CD14-positive monocyte (primary cell): ENCODE data around the gene SH3BP4. TPM values are rescaled to one million over a fixed set of nuclear protein-coding genes. Genes with fewer than 3 reads are reported as not detected.
A peak's percentile ranks its signal among the peaks of the same experiment; 100 is the strongest.

ENCODE experiments used
- DNase-seq, 3 donors: peaks; one replicate each; pipeline ENCODE4 v3.0.0-alpha.2; 2011 to 2022
- H2AFZ ChIP-seq: 2 replicates; pipeline ENCODE4 v1.6.0; 2012; ENCODE audit warnings: mild to moderate bottlenecking, low read depth, low read length, inconsistent platforms; ENCODE audit not compliant: insufficient read depth, poor library complexity, severe bottlenecking
- H3K27ac ChIP-seq, 2 donors: 1 replicate in 1 of 2; 2 replicates in 1 of 2; pipeline ENCODE4 v1.5.1; 2012 to 2013; ENCODE audit warnings: low read length in 2 of 2, control low read depth in 1 of 2, inconsistent platforms in 1 of 2, low read depth in 1 of 2, mild to moderate bottlenecking in 1 of 2
- H3K27me3 ChIP-seq, 2 donors: one replicate each; pipeline versions ENCODE4 v1.6.0 to v1.6.1; 2011 to 2013; ENCODE audit warnings: low read length in 2 of 2; ENCODE audit not compliant: control insufficient read depth in 2 of 2, insufficient read depth in 2 of 2
- H3K36me3 ChIP-seq, 2 donors: replicated peaks in 1 of 2; 1 replicate in 1 of 2; 2 replicates in 1 of 2; pipeline versions ENCODE4 v1.5.1 to v1.6.1; 2012 to 2013; ENCODE audit warnings: low read length in 2 of 2, control low read depth in 1 of 2, inconsistent platforms in 1 of 2, mild to moderate bottlenecking in 1 of 2; ENCODE audit not compliant: insufficient read depth in 2 of 2, control insufficient read depth in 1 of 2
- H3K4me1 ChIP-seq, 2 donors: 1 replicate in 1 of 2; 2 replicates in 1 of 2; pipeline versions ENCODE4 v1.5.1 to v1.6.1; 2012 to 2013; ENCODE audit warnings: low read length in 2 of 2, control low read depth in 1 of 2, inconsistent platforms in 1 of 2, mild to moderate bottlenecking in 1 of 2, moderate library complexity in 1 of 2; ENCODE audit not compliant: insufficient read depth in 2 of 2, control insufficient read depth in 1 of 2
- H3K4me2 ChIP-seq: replicated peaks from 2 replicates; pipeline ENCODE3; 2012; ENCODE audit warnings: low read length, moderate library complexity, mild to moderate bottlenecking; ENCODE audit not compliant: poor library complexity, severe bottlenecking; ENCODE audit errors: extremely low read depth
- H3K4me3 ChIP-seq, 3 experiments: fragments of 200-600 bp in 1 of 3; sonication (generic) in 1 of 3; replicated peaks in 1 of 3; 1 replicate in 2 of 3; 2 replicates in 1 of 3; pipeline ENCODE4 v1.5.1; 2011 to 2013; ENCODE audit warnings: low read length in 3 of 3, mild to moderate bottlenecking in 3 of 3, control low read depth in 2 of 3, low read depth in 2 of 3, inconsistent platforms in 1 of 3, moderate library complexity in 1 of 3
- H3K79me2 ChIP-seq: 2 replicates; pipeline ENCODE4 v1.6.0; 2012; ENCODE audit warnings: mild to moderate bottlenecking, control low read depth, inconsistent platforms, low read length, moderate library complexity; ENCODE audit not compliant: insufficient read depth
- H3K9ac ChIP-seq: 2 replicates; pipeline ENCODE4 v1.6.0; 2017; ENCODE audit warnings: low read length, mild to moderate bottlenecking; ENCODE audit not compliant: insufficient read depth, poor library complexity, severe bottlenecking
- H3K9me3 ChIP-seq, 2 donors: replicated peaks in 1 of 2; 1 replicate in 1 of 2; 2 replicates in 1 of 2; pipeline versions ENCODE4 v1.5.1 to v1.6.1; 2012 to 2013; ENCODE audit warnings: low read length in 2 of 2, control low read depth in 1 of 2; ENCODE audit not compliant: control insufficient read depth in 1 of 2, insufficient read depth in 1 of 2
- H4K20me1 ChIP-seq: 2 replicates; pipeline ENCODE4 v1.6.0; 2012; ENCODE audit warnings: mild to moderate bottlenecking, low read length, control low read depth, moderate library complexity; ENCODE audit not compliant: insufficient read depth
- H3K27ac Mint-ChIP-seq, 7 donors: one replicate each; pipeline ENCODE4 v1.8.0; 2020; ENCODE audit warnings: mild to moderate bottlenecking in 7 of 7, mixed read lengths in 7 of 7, moderate library complexity in 6 of 7, inconsistent platforms in 2 of 7
- H3K27me3 Mint-ChIP-seq, 3 donors: one replicate each; pipeline ENCODE4 v1.8.0; 2021 to 2022; ENCODE audit warnings: low read depth in 3 of 3, mild to moderate bottlenecking in 3 of 3, mixed read lengths in 3 of 3, moderate library complexity in 3 of 3, inconsistent platforms in 1 of 3
- H3K36me3 Mint-ChIP-seq, 2 donors: one replicate each; pipeline ENCODE4 v1.8.0; 2020; ENCODE audit warnings: mixed read lengths in 2 of 2, inconsistent platforms in 1 of 2, mild to moderate bottlenecking in 1 of 2
- H3K4me1 Mint-ChIP-seq: one replicate; pipeline ENCODE4 v1.8.0; 2020; ENCODE audit warnings: mild to moderate bottlenecking, mixed read lengths
- H3K4me3 Mint-ChIP-seq, 2 donors: one replicate each; pipeline ENCODE4 v1.8.0; 2020; ENCODE audit warnings: mild to moderate bottlenecking in 2 of 2, mixed read lengths in 2 of 2, moderate library complexity in 1 of 2
- H3K9me3 Mint-ChIP-seq, 7 donors: one replicate each; pipeline ENCODE4 v1.8.0; 2020 to 2022; ENCODE audit warnings: mixed read lengths in 7 of 7, mild to moderate bottlenecking in 6 of 7, moderate library complexity in 6 of 7, inconsistent platforms in 2 of 7
- WGBS: methylation state at CpG from one replicate; pipeline ENCODE4 v1.1.5; 2013; ENCODE audit warnings: missing lambda C conversion rate; ENCODE audit not compliant: insufficient coverage; 5-methylcytosine and 5-hydroxymethylcytosine counted together
- intact Hi-C, 2 donors: fragments of 100-400 bp; cut with micrococcal nuclease; formaldehyde crosslinking; loops; one replicate each; pipeline versions ENCODE4 v1.15.0 to v1.15.1; 2023
- polyA plus RNA-seq, 3 donors: library from polyadenylated mRNA; depleted of rRNA in 1 of 3; unstranded in 2 of 3; stranded (reverse) in 1 of 3; fragments of 300-500 nt in 2 of 3; fragments of >200 nt in 1 of 3; fragmentation: Illumina TruSeq in 2 of 3; gene quantifications; 1 replicate in 2 of 3; 2 replicates in 1 of 3; pipeline ENCODE4 v1.2.3, GENCODE V29; 2012 to 2021
- TF ChIP-seq, protein P1 (sequence below): fragments of 200-600 bp; IDR thresholded peaks from one replicate; pipeline ENCODE4 v1.8.0; 2022; ENCODE audit warnings: antibody characterized with exemption, mild to moderate bottlenecking

The SH3BP4 gene
- polyA plus RNA-seq, 3 donors = 0.66 to 1.6 (median 1.3) TPM

DNA sequence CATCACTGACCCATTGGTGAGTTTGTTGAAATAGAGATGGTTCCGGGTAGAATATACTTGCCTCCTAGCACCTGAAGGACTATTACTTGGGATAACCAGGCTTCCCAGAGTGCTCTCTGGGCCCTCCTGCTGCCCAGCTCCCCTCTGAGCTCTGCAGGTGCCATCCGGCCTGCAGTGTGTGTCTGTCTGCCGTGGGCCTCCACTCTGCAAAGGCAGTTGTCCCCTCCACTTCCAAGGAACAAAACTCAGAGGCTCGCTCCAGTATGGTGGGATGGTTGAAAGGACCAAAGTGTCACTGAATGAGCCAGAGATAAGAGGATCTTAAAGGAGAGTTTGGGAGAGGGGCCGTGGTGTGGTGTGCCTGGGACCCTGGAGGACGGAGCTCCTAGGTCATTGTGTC, 57.3 kb downstream of the SH3BP4 start:
- peaks cover 0 to 6% of the 10 kb centered on the region in 2 donors for H3K9me3 ChIP-seq
- no peak overlapping the region for H3K4me2 ChIP-seq
- H3K27me3 ChIP-seq = no peaks in the 10 kb centered on the region
- no peaks in the 10 kb centered on the region for H3K79me2 ChIP-seq
- H3K9ac ChIP-seq = no peak overlapping the region
- DNase-seq = no peak
- no peak overlapping the region for H3K27ac ChIP-seq
- no peaks in the 10 kb centered on the region for H3K36me3 Mint-ChIP-seq
- peak overlapping the region in 2 of 7 donors; percentile 35 to 58 for H3K27ac Mint-ChIP-seq
- 100% methylated on average over 3 of the region's 6 CpGs for WGBS
- TF ChIP-seq, protein P1, sequence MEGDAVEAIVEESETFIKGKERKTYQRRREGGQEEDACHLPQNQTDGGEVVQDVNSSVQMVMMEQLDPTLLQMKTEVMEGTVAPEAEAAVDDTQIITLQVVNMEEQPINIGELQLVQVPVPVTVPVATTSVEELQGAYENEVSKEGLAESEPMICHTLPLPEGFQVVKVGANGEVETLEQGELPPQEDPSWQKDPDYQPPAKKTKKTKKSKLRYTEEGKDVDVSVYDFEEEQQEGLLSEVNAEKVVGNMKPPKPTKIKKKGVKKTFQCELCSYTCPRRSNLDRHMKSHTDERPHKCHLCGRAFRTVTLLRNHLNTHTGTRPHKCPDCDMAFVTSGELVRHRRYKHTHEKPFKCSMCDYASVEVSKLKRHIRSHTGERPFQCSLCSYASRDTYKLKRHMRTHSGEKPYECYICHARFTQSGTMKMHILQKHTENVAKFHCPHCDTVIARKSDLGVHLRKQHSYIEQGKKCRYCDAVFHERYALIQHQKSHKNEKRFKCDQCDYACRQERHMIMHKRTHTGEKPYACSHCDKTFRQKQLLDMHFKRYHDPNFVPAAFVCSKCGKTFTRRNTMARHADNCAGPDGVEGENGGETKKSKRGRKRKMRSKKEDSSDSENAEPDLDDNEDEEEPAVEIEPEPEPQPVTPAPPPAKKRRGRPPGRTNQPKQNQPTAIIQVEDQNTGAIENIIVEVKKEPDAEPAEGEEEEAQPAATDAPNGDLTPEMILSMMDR = no peak
- intact Hi-C loops = no loop called here
- H3K9me3 Mint-ChIP-seq = peaks cover 3 to 26% (median 7%) of the 10 kb centered on the region in 7 donors
- no peak overlapping the region for H3K4me3 Mint-ChIP-seq
- no peaks in the 10 kb centered on the region for H3K36me3 ChIP-seq
- H4K20me1 ChIP-seq = no peaks in the 10 kb centered on the region
- no peaks in the 10 kb centered on the region for H3K4me1 Mint-ChIP-seq
- no peak overlapping the region for H3K4me3 ChIP-seq
- no peak overlapping the region for H2AFZ ChIP-seq
- peaks cover 0 to 7% (median 3%) of the 10 kb centered on the region in 3 donors for H3K27me3 Mint-ChIP-seq
- no peaks in the 10 kb centered on the region for H3K4me1 ChIP-seq

DNA sequence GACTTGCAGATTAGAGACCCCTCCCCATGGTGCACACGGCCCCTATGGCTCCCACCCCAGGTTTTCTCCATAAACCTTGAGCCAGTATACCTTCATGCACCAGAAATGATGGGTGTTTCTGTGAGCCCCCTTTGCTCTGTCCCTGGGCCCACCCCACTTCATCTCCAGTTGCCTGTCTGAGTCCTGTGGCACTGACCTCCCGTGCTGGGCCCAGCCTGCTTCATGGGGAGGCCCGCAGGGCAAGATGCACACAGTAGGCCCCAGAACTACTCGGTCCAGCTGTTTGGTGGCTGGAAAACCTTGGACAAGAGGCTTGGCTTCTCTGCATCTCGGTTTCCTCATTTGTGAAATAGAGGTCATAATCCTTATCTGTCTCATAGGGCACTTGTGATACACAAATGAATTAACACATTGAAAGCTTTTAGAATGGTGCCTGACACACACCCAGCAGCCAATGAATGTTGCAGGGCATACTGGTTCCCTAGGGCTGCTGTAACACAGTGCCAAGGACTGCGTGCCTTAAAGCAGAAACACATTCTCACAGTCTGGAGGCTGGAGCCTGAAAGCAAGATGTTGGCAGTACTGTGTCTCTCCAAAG, 58.4 kb downstream of the SH3BP4 start:
- H3K79me2 ChIP-seq = no peaks in the 10 kb centered on the region

More for the DNA sequence above, 58.4 kb downstream of the SH3BP4 start:
- Histone ChIP-seq H3K9ac (no peak overlapping the region), H3K36me3 (no peaks in the 10 kb centered on the region), H2AFZ (no peak overlapping the region), H3K4me2 (no peak overlapping the region), H4K20me1 (no peaks in the 10 kb centered on the region), H3K27me3 (no peaks in the 10 kb centered on the region), H3K9me3 (peaks cover under 1 to 8% of the 10 kb centered on the region in 2 donors), H3K4me3 (no peak overlapping the region), H3K4me1 (no peaks in the 10 kb centered on the region), H3K27ac (no peak overlapping the region)
- H3K9me3 Mint-ChIP-seq = peaks cover 6 to 31% (median 9%) of the 10 kb centered on the region in 7 donors
- intact Hi-C loops = no loop called here
- no peaks in the 10 kb centered on the region for H3K4me1 Mint-ChIP-seq
- TF ChIP-seq, protein P1 = no peak
- WGBS = 80% methylated on average over 5 of the region's 6 CpGs
- H3K36me3 Mint-ChIP-seq = no peaks in the 10 kb centered on the region
- no peak for DNase-seq
- H3K4me3 Mint-ChIP-seq = no peak overlapping the region
- H3K27ac Mint-ChIP-seq = no peak overlapping the region
- H3K27me3 Mint-ChIP-seq = peaks cover 0 to 7% (median 2%) of the 10 kb centered on the region in 3 donors
